GM12878 (cell line): ENCODE measurements around the gene KLK5. TPM values are rescaled to one million over a fixed set of nuclear protein-coding genes. Genes with fewer than 3 reads are reported as not detected.
A peak's percentile ranks its signal among the peaks of the same experiment; 100 is the strongest.

Experiments
- ATAC-seq: fragments of 200-7000 bp; cut with Tn5 transposase; 3 replicates; pipeline ENCODE4 v1.9.1; 2020; ENCODE audit warnings: mild to moderate bottlenecking, moderate library complexity
- BruUV-seq: library from RNA; stranded (reverse); fragments of 400-500 nt; replicated peaks from 2 replicates; lab custom pipeline; 2021; lab: Mats Ljungman, UMichigan
- CTCF ChIA-PET: fragments of 300-600 bp; sonication (Branson Sonifier 250); formaldehyde crosslinking; extraction: SDS; loops from one replicate; lab custom pipeline; 2021; ENCODE audit warnings: inconsistent platforms; lab: Yijun Ruan, JAX
- POLR2A ChIA-PET: fragments of 350-600 bp; formaldehyde crosslinking; extraction: SDS; loops from one replicate; lab custom pipeline; 2021; ENCODE audit warnings: inconsistent platforms; lab: Charles Lee
- RAD21 ChIA-PET: fragments of 300-600 bp; sonication (Branson Sonifier 250); formaldehyde crosslinking; loops from one replicate; lab custom pipeline; 2023; ENCODE audit warnings: antibody characterized with exemption; ENCODE audit not compliant: unreplicated experiment; lab: Charles Lee
- SMC1A ChIA-PET: fragments of 300-600 bp; sonication (Branson Sonifier 250); formaldehyde crosslinking; loops from one replicate; lab custom pipeline; 2023; ENCODE audit not compliant: unreplicated experiment, uncharacterized antibody; lab: Charles Lee
- DNase-seq: peaks from one replicate; pipeline ENCODE4 v3.0.0-alpha.2; 2011; ENCODE audit warnings: low read depth, low spot score
- FAIRE-seq: peaks from 3 replicates; lab custom pipeline; 2011; peaks lifted over from hg19 to GRCh38; lab: Jason Lieb, UNC
- H2AFZ ChIP-seq: 2 replicates; pipeline ENCODE4 v1.6.0; 2011; ENCODE audit warnings: low read depth, low read length, control low read depth; ENCODE audit not compliant: control insufficient read depth
- H3K27ac ChIP-seq: 2 replicates; pipeline ENCODE4 v1.5.1; 2011; ENCODE audit warnings: control low read depth; ENCODE audit not compliant: control insufficient read depth, insufficient read depth
- H3K27me3 ChIP-seq, 2 experiments: replicated peaks in 1 of 2; 2 replicates each; pipeline versions ENCODE4 v1.6.0 to v1.6.1; 2011; ENCODE audit warnings: low read length in 1 of 2; ENCODE audit not compliant: control insufficient read depth in 2 of 2, insufficient read depth in 2 of 2
- H3K36me3 ChIP-seq, 2 experiments: 2 replicates each; pipeline ENCODE4 v1.5.1; 2011; ENCODE audit warnings: low read length in 1 of 2; ENCODE audit not compliant: control insufficient read depth in 2 of 2, insufficient read depth in 2 of 2
- H3K4me1 ChIP-seq: 2 replicates; pipeline ENCODE4 v1.6.1; 2011; ENCODE audit warnings: mild to moderate bottlenecking, low read length, moderate library complexity, mixed read lengths; ENCODE audit not compliant: control insufficient read depth, insufficient read depth
- H3K4me2 ChIP-seq: 2 replicates; pipeline ENCODE4 v1.6.0; 2011; ENCODE audit warnings: control low read depth; ENCODE audit not compliant: control insufficient read depth, insufficient read depth
- H3K4me3 ChIP-seq: fragments of 200-600 bp; sonication (generic); 2 replicates; pipeline ENCODE4 v1.5.1; 2016
- H3K79me2 ChIP-seq: 2 replicates; pipeline ENCODE4 v1.6.0; 2011; ENCODE audit warnings: low read length; ENCODE audit not compliant: control insufficient read depth, insufficient read depth
- H3K9ac ChIP-seq: 2 replicates; pipeline ENCODE4 v1.8.0; 2011; ENCODE audit warnings: low read length, control low read depth, mixed read lengths; ENCODE audit not compliant: control insufficient read depth, insufficient read depth
- H3K9me3 ChIP-seq: replicated peaks from 3 replicates; pipeline ENCODE4 v1.5.1; 2011; ENCODE audit warnings: mild to moderate bottlenecking, low read length; ENCODE audit not compliant: control insufficient read depth, insufficient read depth
- H4K20me1 ChIP-seq: 2 replicates; pipeline ENCODE4 v1.6.0; 2011; ENCODE audit not compliant: control insufficient read depth, insufficient read depth
- HDAC2 ChIP-seq: fragments of 200-600 bp; sonication (generic); IDR thresholded peaks from 2 replicates; pipeline ENCODE4 v1.6.1; 2017
- IKZF1 ChIP-seq: fragments of 450-650 bp; conservative IDR thresholded peaks from 2 replicates; pipeline ENCODE4 v1.6.1; 2017; ENCODE audit warnings: antibody characterized with exemption, mild to moderate bottlenecking
- MTA2 ChIP-seq: fragments of 450-650 bp; IDR thresholded peaks from 2 replicates; pipeline ENCODE4 v1.6.1; 2016; ENCODE audit warnings: low read depth, mild to moderate bottlenecking, moderate library complexity
- NFYA ChIP-seq: IDR thresholded peaks from 2 replicates; pipeline ENCODE4 v1.6.1; 2011; ENCODE audit warnings: low read depth, mild to moderate bottlenecking, low read length, improper control_type of control experiment, borderline replicate concordance
- NR2C2 ChIP-seq: IDR thresholded peaks from 2 replicates; pipeline ENCODE4 v1.6.1; 2011; ENCODE audit warnings: borderline replicate concordance, low read depth; ENCODE audit not compliant: control insufficient read depth, insufficient read length
- PAX8 ChIP-seq: fragments of 450-650 bp; IDR thresholded peaks from 2 replicates; pipeline ENCODE4 v1.6.1; 2017; ENCODE audit warnings: mild to moderate bottlenecking, moderate library complexity
- PML ChIP-seq: IDR thresholded peaks from 2 replicates; pipeline ENCODE4 v1.6.1; 2012; ENCODE audit warnings: low read length, inconsistent platforms
- WGBS: methylation state at CpG from one replicate; pipeline ENCODE4 v1.1.6; 2016; ENCODE audit warnings: low lambda C conversion rate; ENCODE audit not compliant: insufficient replicate concordance, insufficient coverage; ENCODE audit errors: missing lambda C conversion rate; 5-methylcytosine and 5-hydroxymethylcytosine counted together
- in situ Hi-C: fragments of 300-500 bp; cut with MboI; formaldehyde crosslinking; loops from 9 replicates; pipeline ENCODE4 v1.14.3; 2018; ENCODE audit warnings: mixed read lengths
- intact Hi-C: fragments of 100-400 bp; cut with micrococcal nuclease; formaldehyde crosslinking; loops from one replicate; pipeline ENCODE4 v1.14.2; 2022; ENCODE audit not compliant: unreplicated experiment
- polyA plus RNA-seq, 11 experiments: library from polyadenylated mRNA; depleted of rRNA in 4 of 11; unstranded in 6 of 11; stranded (reverse) in 5 of 11; fragments of >200 nt; fragmentation: Nextera tagmentation in 4 of 11; fragmentation: Illumina TruSeq in 1 of 11; extraction: Ambion mirVana in 4 of 11; extraction: Trizol in 1 of 11; gene quantifications; 1 replicate in 1 of 11; 2 replicates in 10 of 11; pipeline versions ENCODE4 v1.2.1 to v1.2.3, GENCODE V29; 2011 to 2016; ENCODE audit warnings: inconsistent platforms in 2 of 11, missing spikeins in 2 of 11, low read depth in 1 of 11
- total RNA-seq, 4 experiments: library from RNA; depleted of rRNA in 3 of 4; stranded (reverse); fragments of >200 nt in 3 of 4; fragmentation: Illumina TruSeq in 1 of 4; extraction: Trizol in 1 of 4; gene quantifications; 2 replicates each; pipeline versions ENCODE4 v1.2.1 to v1.2.3, GENCODE V29; 2013 to 2021
- TF ChIP-seq, protein P1 (sequence below): fragments of 450-650 bp; formaldehyde crosslinking; IDR thresholded peaks from 2 replicates; pipeline ENCODE4 v1.4.0; 2022; ENCODE audit warnings: mild to moderate bottlenecking, moderate library complexity
- TF ChIP-seq, protein P2 (sequence below): fragments of 150-350 bp; IDR thresholded peaks from 2 replicates; pipeline ENCODE4 v1.6.1; 2014; ENCODE audit warnings: mild to moderate bottlenecking, low read depth, low read length
- TF ChIP-seq, protein P3 (sequence below): IDR thresholded peaks from 2 replicates; pipeline ENCODE4 v1.6.1; 2011; ENCODE audit warnings: low read depth, mild to moderate bottlenecking, low read length, moderate library complexity, borderline replicate concordance; ENCODE audit errors: extremely low read depth
- TF ChIP-seq, protein P4 (sequence below): fragments of 450-650 bp; IDR thresholded peaks from 2 replicates; pipeline ENCODE4 v1.6.1; 2016; ENCODE audit warnings: mild to moderate bottlenecking, moderate library complexity, borderline replicate concordance

KLK5 gene
- total and polyA plus RNA-seq, 10 of the 15 experiments (the other 5 are each of a cell fraction or from before 2014, with no cell fraction given) = 0.16 TPM; not detected in 9

DNA sequence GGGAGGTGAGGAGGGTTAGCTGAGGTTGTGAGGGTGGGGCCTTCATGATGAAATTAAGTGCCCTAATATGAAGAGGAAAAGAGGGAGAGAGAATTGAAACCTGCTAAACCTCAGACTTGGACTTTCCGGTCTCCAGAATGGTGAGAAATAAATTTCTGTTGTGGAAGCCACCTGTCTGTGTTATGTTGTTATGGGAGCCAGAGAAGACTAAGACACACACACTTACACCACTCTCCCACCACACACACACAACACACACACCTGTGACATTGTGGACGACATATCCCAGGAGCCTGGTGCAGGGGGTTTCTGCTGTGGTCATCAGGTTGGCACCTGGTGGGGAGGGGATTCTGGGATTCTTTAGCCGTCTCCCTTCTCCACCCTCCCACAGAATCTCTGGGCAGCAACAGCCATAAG lies 55.6 kb downstream of the KLK5 start (continued):
- TF ChIP-seq, protein P1, sequence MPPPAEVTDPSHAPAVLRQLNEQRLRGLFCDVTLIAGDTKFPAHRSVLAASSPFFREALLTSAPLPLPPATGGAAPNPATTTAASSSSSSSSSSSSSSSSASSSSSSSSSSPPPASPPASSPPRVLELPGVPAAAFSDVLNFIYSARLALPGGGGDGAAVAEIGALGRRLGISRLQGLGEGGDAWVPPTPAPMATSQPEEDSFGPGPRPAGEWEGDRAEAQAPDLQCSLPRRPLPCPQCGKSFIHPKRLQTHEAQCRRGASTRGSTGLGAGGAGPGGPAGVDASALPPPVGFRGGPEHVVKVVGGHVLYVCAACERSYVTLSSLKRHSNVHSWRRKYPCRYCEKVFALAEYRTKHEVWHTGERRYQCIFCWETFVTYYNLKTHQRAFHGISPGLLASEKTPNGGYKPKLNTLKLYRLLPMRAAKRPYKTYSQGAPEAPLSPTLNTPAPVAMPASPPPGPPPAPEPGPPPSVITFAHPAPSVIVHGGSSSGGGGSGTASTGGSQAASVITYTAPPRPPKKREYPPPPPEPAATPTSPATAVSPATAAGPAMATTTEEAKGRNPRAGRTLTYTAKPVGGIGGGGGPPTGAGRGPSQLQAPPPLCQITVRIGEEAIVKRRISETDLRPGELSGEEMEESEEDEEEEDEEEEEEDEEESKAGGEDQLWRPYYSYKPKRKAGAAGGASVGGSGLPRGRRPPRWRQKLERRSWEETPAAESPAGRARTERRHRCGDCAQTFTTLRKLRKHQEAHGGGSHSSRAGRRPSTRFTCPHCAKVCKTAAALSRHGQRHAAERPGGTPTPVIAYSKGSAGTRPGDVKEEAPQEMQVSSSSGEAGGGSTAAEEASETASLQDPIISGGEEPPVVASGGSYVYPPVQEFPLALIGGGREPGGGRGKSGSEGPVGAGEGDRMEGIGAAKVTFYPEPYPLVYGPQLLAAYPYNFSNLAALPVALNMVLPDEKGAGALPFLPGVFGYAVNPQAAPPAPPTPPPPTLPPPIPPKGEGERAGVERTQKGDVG = no peak
- no peak for TF ChIP-seq HDAC2

DNA sequence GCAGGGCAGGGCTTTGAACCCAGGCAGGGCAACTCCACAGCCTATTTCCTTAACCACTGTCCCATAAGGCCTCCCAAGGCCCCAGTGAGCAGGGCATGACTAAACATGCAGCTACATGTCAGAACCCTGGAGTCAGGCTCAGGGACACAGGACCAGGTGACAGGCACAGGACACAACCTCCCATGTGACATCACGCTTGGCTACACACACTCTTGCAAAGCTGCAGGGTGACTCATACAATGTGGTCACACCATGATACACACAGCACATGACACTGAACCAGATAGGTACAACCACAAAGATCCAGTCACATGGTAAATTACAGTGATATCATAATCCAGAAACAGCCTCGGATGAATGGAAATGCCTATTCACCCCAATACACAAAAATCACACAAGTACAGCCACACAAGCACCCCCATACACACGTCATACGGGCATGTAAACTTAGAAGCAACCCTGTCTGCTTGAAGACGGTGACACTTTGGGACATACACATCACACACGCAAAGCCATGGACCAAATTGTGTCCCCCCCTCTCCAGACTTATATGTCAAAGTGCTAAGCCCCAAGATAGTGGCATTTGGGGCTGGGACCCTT lies 56.1 kb downstream of the KLK5 start:
- H3K27ac ChIP-seq = peak overlapping the region; percentile 76
- peak overlapping the region; percentile 70 for H2AFZ ChIP-seq
- SMC1A ChIA-PET = interaction anchor here (0.9 to 4.7 kb wide), 6 partner anchors 21 to 77 kb away, joined by 3 to 28 read pairs (median 4); partner anchors contain the start of gene KLK15
- no peaks in the 10 kb centered on the region for H3K79me2 ChIP-seq
- 1% methylated on average over 6 of the region's 6 CpGs for WGBS
- H3K27me3 ChIP-seq = no peaks in the 10 kb centered on the region
- H3K9me3 ChIP-seq = peaks cover 6% of the 10 kb centered on the region; the same call in 1 of the 3 replicates
- peak; percentile 100 for DNase-seq
- POLR2A ChIA-PET = interaction anchor here (0.5 to 2.0 kb wide), 4 partner anchors 60 to 568 kb away, joined by 3 to 13 read pairs (median 6); partner anchors contain the start of gene KCNC3
- peak; percentile 96 for ATAC-seq
- in situ Hi-C loops (loop anchor here (10.0 kb wide), 1 partner anchor 542 kb away; no protein-coding TSS in a partner anchor), intact Hi-C loops (loop anchor here (2.0 to 10.0 kb wide), 4 partner anchors 59 to 542 kb away; no protein-coding TSS in a partner anchor)
- peak overlapping the region; percentile 39 for H3K4me2 ChIP-seq
- CTCF ChIA-PET = interaction anchor here (1.1 to 4.0 kb wide), 7 partner anchors 9 to 94 kb away, joined by 3 to 33 read pairs (median 6); no protein-coding TSS in a partner anchor
- no peaks in the 10 kb centered on the region for H3K36me3 ChIP-seq
- no TSS peak for BruUV-seq
- H3K9ac ChIP-seq = peak overlapping the region; percentile 22; the same call in 1 of the 2 replicates
- peak overlapping the region; percentile 22; the same call in 1 of the 2 replicates for H3K4me3 ChIP-seq
- peaks cover 23% of the 10 kb centered on the region for H3K4me1 ChIP-seq
- no peaks in the 10 kb centered on the region for H4K20me1 ChIP-seq
- RAD21 ChIA-PET = interaction anchor here (0.7 to 3.8 kb wide), 6 partner anchors 8 to 539 kb away, joined by 3 to 11 read pairs (median 4); no protein-coding TSS in a partner anchor
- FAIRE-seq = peak; percentile 92
- TF ChIP-seq IKZF1 (peak; percentile 94), PAX8 (peak; percentile 98), PML (peak; percentile 64; the same call in 1 of the 2 replicates), NFYA (no peak), MTA2 (peak; percentile 89), NR2C2 (no peak)
- TF ChIP-seq, protein P2, sequence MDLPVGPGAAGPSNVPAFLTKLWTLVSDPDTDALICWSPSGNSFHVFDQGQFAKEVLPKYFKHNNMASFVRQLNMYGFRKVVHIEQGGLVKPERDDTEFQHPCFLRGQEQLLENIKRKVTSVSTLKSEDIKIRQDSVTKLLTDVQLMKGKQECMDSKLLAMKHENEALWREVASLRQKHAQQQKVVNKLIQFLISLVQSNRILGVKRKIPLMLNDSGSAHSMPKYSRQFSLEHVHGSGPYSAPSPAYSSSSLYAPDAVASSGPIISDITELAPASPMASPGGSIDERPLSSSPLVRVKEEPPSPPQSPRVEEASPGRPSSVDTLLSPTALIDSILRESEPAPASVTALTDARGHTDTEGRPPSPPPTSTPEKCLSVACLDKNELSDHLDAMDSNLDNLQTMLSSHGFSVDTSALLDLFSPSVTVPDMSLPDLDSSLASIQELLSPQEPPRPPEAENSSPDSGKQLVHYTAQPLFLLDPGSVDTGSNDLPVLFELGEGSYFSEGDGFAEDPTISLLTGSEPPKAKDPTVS = no peak
- TF ChIP-seq, protein P3, sequence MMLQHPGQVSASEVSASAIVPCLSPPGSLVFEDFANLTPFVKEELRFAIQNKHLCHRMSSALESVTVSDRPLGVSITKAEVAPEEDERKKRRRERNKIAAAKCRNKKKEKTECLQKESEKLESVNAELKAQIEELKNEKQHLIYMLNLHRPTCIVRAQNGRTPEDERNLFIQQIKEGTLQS = peak; percentile 57; the same call in 1 of the 2 replicates
- TF ChIP-seq, protein P4, sequence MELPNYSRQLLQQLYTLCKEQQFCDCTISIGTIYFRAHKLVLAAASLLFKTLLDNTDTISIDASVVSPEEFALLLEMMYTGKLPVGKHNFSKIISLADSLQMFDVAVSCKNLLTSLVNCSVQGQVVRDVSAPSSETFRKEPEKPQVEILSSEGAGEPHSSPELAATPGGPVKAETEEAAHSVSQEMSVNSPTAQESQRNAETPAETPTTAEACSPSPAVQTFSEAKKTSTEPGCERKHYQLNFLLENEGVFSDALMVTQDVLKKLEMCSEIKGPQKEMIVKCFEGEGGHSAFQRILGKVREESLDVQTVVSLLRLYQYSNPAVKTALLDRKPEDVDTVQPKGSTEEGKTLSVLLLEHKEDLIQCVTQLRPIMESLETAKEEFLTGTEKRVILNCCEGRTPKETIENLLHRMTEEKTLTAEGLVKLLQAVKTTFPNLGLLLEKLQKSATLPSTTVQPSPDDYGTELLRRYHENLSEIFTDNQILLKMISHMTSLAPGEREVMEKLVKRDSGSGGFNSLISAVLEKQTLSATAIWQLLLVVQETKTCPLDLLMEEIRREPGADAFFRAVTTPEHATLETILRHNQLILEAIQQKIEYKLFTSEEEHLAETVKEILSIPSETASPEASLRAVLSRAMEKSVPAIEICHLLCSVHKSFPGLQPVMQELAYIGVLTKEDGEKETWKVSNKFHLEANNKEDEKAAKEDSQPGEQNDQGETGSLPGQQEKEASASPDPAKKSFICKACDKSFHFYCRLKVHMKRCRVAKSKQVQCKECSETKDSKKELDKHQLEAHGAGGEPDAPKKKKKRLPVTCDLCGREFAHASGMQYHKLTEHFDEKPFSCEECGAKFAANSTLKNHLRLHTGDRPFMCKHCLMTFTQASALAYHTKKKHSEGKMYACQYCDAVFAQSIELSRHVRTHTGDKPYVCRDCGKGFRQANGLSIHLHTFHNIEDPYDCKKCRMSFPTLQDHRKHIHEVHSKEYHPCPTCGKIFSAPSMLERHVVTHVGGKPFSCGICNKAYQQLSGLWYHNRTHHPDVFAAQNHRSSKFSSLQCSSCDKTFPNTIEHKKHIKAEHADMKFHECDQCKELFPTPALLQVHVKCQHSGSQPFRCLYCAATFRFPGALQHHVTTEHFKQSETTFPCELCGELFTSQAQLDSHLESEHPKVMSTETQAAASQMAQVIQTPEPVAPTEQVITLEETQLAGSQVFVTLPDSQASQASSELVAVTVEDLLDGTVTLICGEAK = 0 out of 2 replicates have a peak, but pooled peaks have one; percentile 22
